ENCODE data around the gene UBE2D3.
A peak's percentile ranks its signal among the peaks of the same experiment; 100 is the strongest.

UBE2D3 gene

GRCh38 chr4:102787944-102788343 lies 39.4 kb downstream of the UBE2D3 start:
- DNase-seq = no peak

GRCh38 chr4:102787096-102787881 lies 40.1 kb downstream of the UBE2D3 start:
- DNase-seq = no peak

GRCh38 chr4:102786279-102786678 lies 41.1 kb downstream of the UBE2D3 start:
- DNase-seq = no peak

GRCh38 chr4:102783006-102783405 lies 44.3 kb downstream of the UBE2D3 start:
- DNase-seq = no peak

- no peak for DNase-seq
Measured at GRCh38 chr4:102781570-102781969, 45.8 kb downstream of the UBE2D3 start.

- DNase-seq = no peak
Measured at GRCh38 chr4:102780476-102781144, 46.7 kb downstream of the UBE2D3 start.

- no peak for DNase-seq
Measured at GRCh38 chr4:102779204-102779603, 48.1 kb downstream of the UBE2D3 start.

GRCh38 chr4:102778720-102779119 lies 48.6 kb downstream of the UBE2D3 start:
- DNase-seq = no peak

GRCh38 chr4:102775805-102776204 lies 51.5 kb downstream of the UBE2D3 start:
- DNase-seq = no peak

GRCh38 chr4:102774254-102774653 lies 53.1 kb downstream of the UBE2D3 start:
- DNase-seq = no peak

GRCh38 chr4:102772738-102773340 lies 54.5 kb downstream of the UBE2D3 start:
- DNase-seq = no peak

- no peak for DNase-seq
Measured at GRCh38 chr4:102764901-102765300, 62.5 kb downstream of the UBE2D3 start.

GRCh38 chr4:102761906-102762305 lies 65.4 kb downstream of the UBE2D3 start:
- DNase-seq = no peak

- no peak for DNase-seq
Measured at GRCh38 chr4:102761296-102761701, 66.1 kb downstream of the UBE2D3 start.

- DNase-seq = peak; percentile 90
Measured at GRCh38 chr4:102760645-102761295, 66.6 kb downstream of the UBE2D3 start, which contains the start of gene MANBA. MANBA (minus strand) TSS chr4:102760968; CDS start chr4:102760894, 74 bp downstream.

- DNase-seq = peak; percentile 61
Measured at GRCh38 chr4:102759831-102760644, 67.3 kb downstream of the UBE2D3 start.

GRCh38 chr4:102758241-102759160 lies 68.8 kb downstream of the UBE2D3 start:
- no peak for DNase-seq

- no peak for DNase-seq
Measured at GRCh38 chr4:102757681-102758080, 69.7 kb downstream of the UBE2D3 start.

- no peak for DNase-seq
Measured at GRCh38 chr4:102754044-102754443, 73.3 kb downstream of the UBE2D3 start.

- DNase-seq = no peak
Measured at GRCh38 chr4:102751941-102752340, 75.4 kb downstream of the UBE2D3 start.

All from activated CD8-positive, alpha-beta memory T cell treated with anti-CD3 and anti-CD28 coated beads for 24 hours (primary cell).